Smooth muscle cell (in vitro differentiated cells): ENCODE data around the gene RHBDD1. TPM values are rescaled to one million over a fixed set of nuclear protein-coding genes. Genes with fewer than 3 reads are reported as not detected.

Source experiments
- DNase-seq: peaks from one replicate; lab custom pipeline; 2025; ENCODE audit not compliant: unreplicated experiment; lab: John Stamatoyannopoulos, UW
- H2AFZ ChIP-seq: fragments of 200-600 bp; sonication (generic); 2 replicates; pipeline ENCODE4 v1.6.0; 2016; ENCODE audit warnings: antibody characterized with exemption, low read depth, mild to moderate bottlenecking
- H3F3A ChIP-seq: fragments of 200-600 bp; sonication (generic); 2 replicates; pipeline ENCODE4 v1.6.0; 2017; ENCODE audit warnings: antibody characterized with exemption, low read depth
- H3K27ac ChIP-seq: fragments of 200-600 bp; sonication (generic); 2 replicates; pipeline ENCODE4 v1.5.1; 2016; ENCODE audit warnings: low read depth, mild to moderate bottlenecking
- H3K27me3 ChIP-seq: fragments of 200-600 bp; sonication (generic); 2 replicates; pipeline ENCODE4 v1.6.1; 2016; ENCODE audit warnings: low read depth, mild to moderate bottlenecking
- H3K36me3 ChIP-seq: fragments of 200-600 bp; sonication (generic); 2 replicates; pipeline ENCODE4 v1.5.1; 2016; ENCODE audit warnings: low read depth
- H3K4me1 ChIP-seq: fragments of 200-600 bp; sonication (generic); 2 replicates; pipeline ENCODE4 v1.5.1; 2016; ENCODE audit warnings: low read depth
- H3K4me2 ChIP-seq: fragments of 200-600 bp; sonication (generic); 2 replicates; pipeline ENCODE4 v1.6.0; 2016; ENCODE audit warnings: mild to moderate bottlenecking
- H3K4me3 ChIP-seq: fragments of 200-600 bp; sonication (generic); 2 replicates; pipeline ENCODE4 v1.5.1; 2016; ENCODE audit warnings: mild to moderate bottlenecking
- H3K79me2 ChIP-seq: fragments of 200-600 bp; sonication (generic); 2 replicates; pipeline ENCODE4 v1.6.0; 2016; ENCODE audit warnings: low read depth, mild to moderate bottlenecking
- H3K9ac ChIP-seq: fragments of 200-600 bp; sonication (generic); 2 replicates; pipeline ENCODE4 v1.6.0; 2016; ENCODE audit warnings: low read depth
- H3K9me3 ChIP-seq: fragments of 200-600 bp; sonication (generic); replicated peaks from 2 replicates; pipeline ENCODE4 v1.5.1; 2016; ENCODE audit warnings: low read depth
- H4K20me1 ChIP-seq: fragments of 200-600 bp; sonication (generic); 2 replicates; pipeline ENCODE4 v1.6.0; 2016; ENCODE audit warnings: low read depth
- WGBS: methylation state at CpG from one replicate; pipeline ENCODE4 v1.1.7; 2016; ENCODE audit warnings: low lambda C conversion rate; 5-methylcytosine and 5-hydroxymethylcytosine counted together
- polyA plus RNA-seq: library from polyadenylated mRNA; unstranded; fragments of >200 nt; fragmentation: Nextera tagmentation; extraction: Ambion mirVana; gene quantifications from 2 replicates; pipeline ENCODE4 v1.2.1, GENCODE V29; 2016
- total RNA-seq: library from RNA; depleted of rRNA; stranded (reverse); fragments of >200 nt; gene quantifications from 2 replicates; pipeline ENCODE4 v1.2.3, GENCODE V29; 2014
- TF ChIP-seq, protein P1 (sequence below): fragments of 200-600 bp; sonication (generic); IDR thresholded peaks from 2 replicates; pipeline ENCODE4 v1.5.1; 2017; ENCODE audit warnings: borderline replicate concordance, mild to moderate bottlenecking, antibody characterized with exemption; ENCODE audit not compliant: insufficient read depth, poor library complexity, severe bottlenecking

The RHBDD1 gene
- total and polyA plus RNA-seq, 2 experiments from 2014 or later, result 11.3 to 20.7 TPM

DNA sequence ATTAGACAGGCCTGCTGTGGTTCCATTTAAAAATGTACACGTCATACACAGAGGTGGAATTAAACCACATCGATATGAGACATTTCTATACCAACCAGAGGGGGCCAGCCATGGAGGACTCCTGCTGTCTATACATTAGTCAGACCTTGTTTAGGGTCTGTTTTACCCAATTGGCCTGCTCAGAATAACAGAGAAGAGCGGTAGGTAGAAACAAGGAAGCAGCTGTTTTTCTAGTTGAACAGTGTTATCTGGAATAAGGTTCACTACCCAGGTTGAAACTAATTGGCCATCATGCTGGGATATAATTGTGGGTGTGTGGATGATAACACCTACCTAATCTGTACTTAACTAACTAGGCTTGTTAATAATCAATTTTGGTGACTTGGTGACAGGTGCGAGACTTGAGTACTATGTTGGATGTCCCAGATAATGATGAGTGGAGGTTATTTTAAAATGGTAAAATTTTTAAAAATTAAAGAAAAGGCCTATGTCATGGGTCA lies 47.5 kb downstream of the RHBDD1 start:
- Histone ChIP-seq H3K36me3 (no peaks in the 10 kb centered on the region), H3K79me2 (no peaks in the 10 kb centered on the region), H3K4me2 (no peak overlapping the region), H3K9me3 (no peaks in the 10 kb centered on the region), H3K4me1 (peaks cover under 1% of the 10 kb centered on the region), H3F3A (no peaks in the 10 kb centered on the region), H3K27me3 (no peaks in the 10 kb centered on the region), H3K27ac (no peak overlapping the region), H4K20me1 (no peaks in the 10 kb centered on the region), H3K4me3 (no peak overlapping the region), H3K9ac (no peak overlapping the region), H2AFZ (no peak overlapping the region)
- whole genome bisulfite sequencing, result 94% methylated on average over 4 of the region's 4 CpGs
- DNase-seq, result no peak
- TF ChIP-seq, protein P1, sequence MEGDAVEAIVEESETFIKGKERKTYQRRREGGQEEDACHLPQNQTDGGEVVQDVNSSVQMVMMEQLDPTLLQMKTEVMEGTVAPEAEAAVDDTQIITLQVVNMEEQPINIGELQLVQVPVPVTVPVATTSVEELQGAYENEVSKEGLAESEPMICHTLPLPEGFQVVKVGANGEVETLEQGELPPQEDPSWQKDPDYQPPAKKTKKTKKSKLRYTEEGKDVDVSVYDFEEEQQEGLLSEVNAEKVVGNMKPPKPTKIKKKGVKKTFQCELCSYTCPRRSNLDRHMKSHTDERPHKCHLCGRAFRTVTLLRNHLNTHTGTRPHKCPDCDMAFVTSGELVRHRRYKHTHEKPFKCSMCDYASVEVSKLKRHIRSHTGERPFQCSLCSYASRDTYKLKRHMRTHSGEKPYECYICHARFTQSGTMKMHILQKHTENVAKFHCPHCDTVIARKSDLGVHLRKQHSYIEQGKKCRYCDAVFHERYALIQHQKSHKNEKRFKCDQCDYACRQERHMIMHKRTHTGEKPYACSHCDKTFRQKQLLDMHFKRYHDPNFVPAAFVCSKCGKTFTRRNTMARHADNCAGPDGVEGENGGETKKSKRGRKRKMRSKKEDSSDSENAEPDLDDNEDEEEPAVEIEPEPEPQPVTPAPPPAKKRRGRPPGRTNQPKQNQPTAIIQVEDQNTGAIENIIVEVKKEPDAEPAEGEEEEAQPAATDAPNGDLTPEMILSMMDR, result no peak

DNA sequence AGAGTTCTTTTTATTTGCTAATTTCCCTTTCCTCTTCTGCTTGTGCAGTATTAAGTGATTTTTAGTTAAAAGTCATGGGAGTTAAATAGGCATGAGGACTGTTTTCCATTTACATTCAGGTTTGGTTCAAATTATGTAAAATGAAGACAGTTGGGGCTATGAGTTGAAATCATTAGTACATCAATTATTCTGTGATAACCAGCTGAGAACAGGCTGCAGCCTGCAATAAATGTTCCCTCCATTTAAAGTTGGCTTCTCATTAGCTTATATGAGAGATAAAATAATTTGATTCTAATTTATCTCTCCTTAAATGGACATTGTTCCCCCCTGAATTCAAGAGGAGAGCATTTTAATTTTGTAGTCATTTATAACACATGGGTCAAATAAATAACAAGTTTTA lies 48.3 kb downstream of the RHBDD1 start:
- H3F3A ChIP-seq, result no peaks in the 10 kb centered on the region
- H3K9ac ChIP-seq, result no peak overlapping the region
- DNase-seq, result no peak
- peaks cover 4% of the 10 kb centered on the region for H3K4me1 ChIP-seq
- H3K36me3 ChIP-seq, result no peaks in the 10 kb centered on the region
- H3K4me3 ChIP-seq, result no peak overlapping the region
- H4K20me1 ChIP-seq, result no peaks in the 10 kb centered on the region
- no peaks in the 10 kb centered on the region for H3K9me3 ChIP-seq
- H2AFZ ChIP-seq, result no peak overlapping the region
- no peak overlapping the region for H3K27ac ChIP-seq
- no peak overlapping the region for H3K4me2 ChIP-seq
- no peaks in the 10 kb centered on the region for H3K79me2 ChIP-seq
- H3K27me3 ChIP-seq, result no peaks in the 10 kb centered on the region
- TF ChIP-seq, protein P1, result no peak

DNA sequence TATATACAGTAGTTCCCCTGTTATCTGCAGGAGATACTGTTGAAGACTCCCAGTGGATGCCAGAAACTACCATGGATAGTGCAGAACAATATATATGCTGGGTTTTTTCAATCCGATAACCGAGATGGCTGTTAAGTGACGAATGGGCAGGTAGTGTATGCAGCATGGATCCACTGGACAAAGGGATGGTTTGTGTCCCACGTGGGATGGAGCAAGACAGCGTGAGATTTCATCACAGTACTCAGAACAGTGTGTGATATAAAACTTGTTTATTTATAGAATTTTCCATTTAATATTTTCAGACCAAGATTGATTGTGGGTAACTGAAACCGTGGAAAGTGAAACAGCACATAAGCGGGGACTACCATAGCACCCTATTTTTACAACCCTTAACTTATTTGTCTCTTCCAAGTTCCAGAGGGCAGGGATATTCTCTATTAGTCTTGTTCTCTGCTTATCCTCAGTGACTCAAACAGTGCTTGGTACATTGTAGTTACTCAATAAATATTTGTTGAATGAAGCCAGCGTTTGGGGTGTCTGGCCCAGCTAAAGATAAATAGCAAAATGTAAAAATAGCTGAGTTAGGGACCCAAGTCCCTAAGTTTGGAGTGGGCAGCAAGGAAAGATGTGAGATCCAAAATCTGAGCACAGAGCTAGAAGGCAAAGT lies 50.0 kb downstream of the RHBDD1 start:
- no peak for DNase-seq
- TF ChIP-seq, protein P1, result no peak
- Histone ChIP-seq H3K36me3 (no peaks in the 10 kb centered on the region), H3K9ac (no peak overlapping the region), H4K20me1 (no peaks in the 10 kb centered on the region), H3K4me3 (no peak overlapping the region), H3K27me3 (no peaks in the 10 kb centered on the region), H3K79me2 (no peaks in the 10 kb centered on the region), H3K4me2 (peak overlapping the region; percentile 13), H3K4me1 (peaks cover 4% of the 10 kb centered on the region), H3K27ac (peak overlapping the region; percentile 85), H2AFZ (no peak overlapping the region), H3F3A (no peaks in the 10 kb centered on the region), H3K9me3 (no peaks in the 10 kb centered on the region)
- 80% methylated on average over 8 of the region's 8 CpGs for WGBS

DNA sequence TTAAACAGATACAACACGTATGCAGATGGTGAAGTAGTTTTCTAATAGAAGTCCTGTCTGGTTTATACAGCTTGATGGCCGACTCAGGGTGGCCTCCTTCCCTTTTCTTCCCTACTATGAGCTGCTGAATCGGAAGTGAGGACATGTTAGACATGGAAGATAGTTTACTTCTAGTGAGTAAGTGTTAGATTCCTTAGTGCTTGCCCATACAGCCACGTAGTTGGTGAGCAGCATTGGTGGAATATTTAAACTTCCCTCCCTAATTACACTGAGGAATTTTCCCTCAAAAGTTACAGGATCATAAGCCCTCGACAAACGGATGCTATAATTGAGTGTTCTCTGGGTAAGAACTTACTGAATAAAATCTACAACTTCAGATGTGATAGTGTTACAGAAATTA lies 52.1 kb downstream of the RHBDD1 start:
- 25% methylated on average over 6 of the region's 6 CpGs for WGBS
- Histone ChIP-seq H3K36me3 (no peaks in the 10 kb centered on the region), H3F3A (no peaks in the 10 kb centered on the region), H3K9me3 (no peaks in the 10 kb centered on the region), H3K9ac (peak overlapping the region; percentile 40), H3K27me3 (no peaks in the 10 kb centered on the region), H2AFZ (no peak overlapping the region), H4K20me1 (no peaks in the 10 kb centered on the region), H3K79me2 (no peaks in the 10 kb centered on the region), H3K4me1 (peaks cover 4% of the 10 kb centered on the region), H3K4me3 (no peak overlapping the region), H3K27ac (peak overlapping the region; percentile 85), H3K4me2 (peak overlapping the region; percentile 67)
- no peak for DNase-seq
- TF ChIP-seq, protein P1, result no peak
